GM19043 (cell line): ENCODE data around the gene GAGE12D.
"Not testable (repeated sequence)": the region's sequence is repeated elsewhere in the genome, so short reads cannot be mapped to it uniquely, and the experiment has no call there.

Experiments used
- ATAC-seq: cut with Tn5 transposase; IDR thresholded peaks from one replicate; pipeline ENCODE4 v1.9.1; 2021; ENCODE audit warnings: low read depth; ENCODE audit not compliant: unreplicated experiment

The GAGE12D gene, protein sequence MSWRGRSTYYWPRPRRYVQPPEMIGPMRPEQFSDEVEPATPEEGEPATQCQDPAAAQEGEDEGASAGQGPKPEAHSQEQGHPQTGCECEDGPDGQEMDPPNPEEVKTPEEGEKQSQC

DNA sequence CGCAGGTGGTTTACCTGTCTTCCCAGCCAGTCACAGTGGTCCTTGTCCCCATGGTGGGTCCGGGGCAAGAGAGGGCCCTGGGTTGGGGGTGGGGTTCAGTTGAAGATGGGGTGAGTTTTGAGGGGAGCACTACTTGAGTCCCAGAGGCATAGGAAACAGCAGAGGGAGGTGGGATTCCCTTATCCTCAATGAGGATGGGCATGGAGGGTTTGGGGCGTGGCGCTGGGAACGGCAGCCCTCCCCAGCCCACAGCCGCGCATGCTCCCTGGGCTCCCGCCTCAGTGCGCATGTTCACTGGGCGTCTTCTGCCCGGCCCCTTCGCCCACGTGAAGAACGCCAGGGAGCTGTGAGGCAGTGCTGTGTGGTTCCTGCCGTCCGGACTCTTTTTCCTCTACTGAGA lies at the start of gene GAGE12D:
GAGE12D (plus strand) TSS at position 301 of the 400 bp plus-strand sequence. CDS start 1,155 bp downstream, outside the sequence.
- ATAC-seq, result not testable (repeated sequence)

DNA sequence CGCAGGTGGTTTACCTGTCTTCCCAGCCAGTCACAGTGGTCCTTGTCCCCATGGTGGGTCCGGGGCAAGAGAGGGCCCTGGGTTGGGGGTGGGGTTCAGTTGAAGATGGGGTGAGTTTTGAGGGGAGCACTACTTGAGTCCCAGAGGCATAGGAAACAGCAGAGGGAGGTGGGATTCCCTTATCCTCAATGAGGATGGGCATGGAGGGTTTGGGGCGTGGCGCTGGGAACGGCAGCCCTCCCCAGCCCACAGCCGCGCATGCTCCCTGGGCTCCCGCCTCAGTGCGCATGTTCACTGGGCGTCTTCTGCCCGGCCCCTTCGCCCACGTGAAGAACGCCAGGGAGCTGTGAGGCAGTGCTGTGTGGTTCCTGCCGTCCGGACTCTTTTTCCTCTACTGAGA lies 9.7 kb upstream of the GAGE12D start, which contains the start of gene GAGE12C:
GAGE12C (plus strand) TSS at position 301 of the 400 bp plus-strand sequence. CDS start 1,155 bp downstream, outside the sequence.
- not testable (repeated sequence) for ATAC-seq

DNA sequence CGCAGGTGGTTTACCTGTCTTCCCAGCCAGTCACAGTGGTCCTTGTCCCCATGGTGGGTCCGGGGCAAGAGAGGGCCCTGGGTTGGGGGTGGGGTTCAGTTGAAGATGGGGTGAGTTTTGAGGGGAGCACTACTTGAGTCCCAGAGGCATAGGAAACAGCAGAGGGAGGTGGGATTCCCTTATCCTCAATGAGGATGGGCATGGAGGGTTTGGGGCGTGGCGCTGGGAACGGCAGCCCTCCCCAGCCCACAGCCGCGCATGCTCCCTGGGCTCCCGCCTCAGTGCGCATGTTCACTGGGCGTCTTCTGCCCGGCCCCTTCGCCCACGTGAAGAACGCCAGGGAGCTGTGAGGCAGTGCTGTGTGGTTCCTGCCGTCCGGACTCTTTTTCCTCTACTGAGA lies 9.5 kb downstream of the GAGE12D start, which contains the start of gene GAGE12E:
GAGE12E (plus strand) TSS at position 301 of the 400 bp plus-strand sequence. CDS start 1,155 bp downstream, outside the sequence.
- not testable (repeated sequence) for ATAC-seq

DNA sequence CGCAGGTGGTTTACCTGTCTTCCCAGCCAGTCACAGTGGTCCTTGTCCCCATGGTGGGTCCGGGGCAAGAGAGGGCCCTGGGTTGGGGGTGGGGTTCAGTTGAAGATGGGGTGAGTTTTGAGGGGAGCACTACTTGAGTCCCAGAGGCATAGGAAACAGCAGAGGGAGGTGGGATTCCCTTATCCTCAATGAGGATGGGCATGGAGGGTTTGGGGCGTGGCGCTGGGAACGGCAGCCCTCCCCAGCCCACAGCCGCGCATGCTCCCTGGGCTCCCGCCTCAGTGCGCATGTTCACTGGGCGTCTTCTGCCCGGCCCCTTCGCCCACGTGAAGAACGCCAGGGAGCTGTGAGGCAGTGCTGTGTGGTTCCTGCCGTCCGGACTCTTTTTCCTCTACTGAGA lies 19.0 kb downstream of the GAGE12D start, which contains the start of gene GAGE12F:
GAGE12F (plus strand) TSS at position 301 of the 400 bp plus-strand sequence. CDS start 1,155 bp downstream, outside the sequence.
- ATAC-seq, result not testable (repeated sequence)

DNA sequence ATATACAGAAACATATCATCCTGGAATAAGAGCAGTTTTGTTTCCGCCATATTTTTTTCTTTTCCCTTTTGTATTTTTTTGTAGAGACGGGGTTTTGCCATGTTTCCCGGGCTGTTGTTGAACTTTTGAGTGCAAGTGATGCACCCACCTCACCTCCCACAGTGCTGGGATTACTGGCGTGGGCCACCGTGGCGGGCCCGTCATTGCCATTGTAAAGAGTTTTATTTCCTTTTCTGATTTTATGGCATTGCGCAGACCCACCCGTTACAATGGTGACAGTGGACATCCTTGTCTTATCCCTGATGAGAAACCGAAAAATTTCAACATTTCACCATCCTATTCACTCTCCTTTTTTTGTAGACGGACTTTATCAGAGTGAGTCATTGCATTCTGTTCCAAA lies 27.2 kb downstream of the GAGE12D start:
- not testable (repeated sequence) for ATAC-seq

DNA sequence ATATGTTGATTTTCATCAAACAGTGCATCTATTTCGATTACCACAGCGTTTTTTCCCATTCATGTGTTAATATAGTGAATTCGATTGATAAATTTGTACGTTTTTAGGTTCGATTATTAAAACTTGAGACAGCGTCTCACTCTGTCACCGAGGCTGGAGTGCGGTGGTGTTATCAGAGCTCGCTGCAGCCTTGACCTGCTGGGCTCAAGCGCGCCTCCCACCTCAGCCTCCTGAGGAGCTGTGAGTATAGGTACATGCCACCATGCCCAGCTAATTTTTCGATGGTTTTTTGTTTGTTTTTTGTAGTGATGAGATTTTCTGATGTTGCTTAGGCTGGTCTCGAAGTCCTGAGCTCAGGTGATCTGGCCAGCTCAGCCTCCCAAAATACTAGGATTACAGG lies 27.6 kb downstream of the GAGE12D start:
- not testable (repeated sequence) for ATAC-seq

DNA sequence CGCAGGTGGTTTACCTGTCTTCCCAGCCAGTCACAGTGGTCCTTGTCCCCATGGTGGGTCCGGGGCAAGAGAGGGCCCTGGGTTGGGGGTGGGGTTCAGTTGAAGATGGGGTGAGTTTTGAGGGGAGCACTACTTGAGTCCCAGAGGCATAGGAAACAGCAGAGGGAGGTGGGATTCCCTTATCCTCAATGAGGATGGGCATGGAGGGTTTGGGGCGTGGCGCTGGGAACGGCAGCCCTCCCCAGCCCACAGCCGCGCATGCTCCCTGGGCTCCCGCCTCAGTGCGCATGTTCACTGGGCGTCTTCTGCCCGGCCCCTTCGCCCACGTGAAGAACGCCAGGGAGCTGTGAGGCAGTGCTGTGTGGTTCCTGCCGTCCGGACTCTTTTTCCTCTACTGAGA lies 28.6 kb downstream of the GAGE12D start, which contains the start of gene GAGE12G:
GAGE12G (plus strand) TSS at position 301 of the 400 bp plus-strand sequence. CDS start 1,155 bp downstream, outside the sequence.
- not testable (repeated sequence) for ATAC-seq

DNA sequence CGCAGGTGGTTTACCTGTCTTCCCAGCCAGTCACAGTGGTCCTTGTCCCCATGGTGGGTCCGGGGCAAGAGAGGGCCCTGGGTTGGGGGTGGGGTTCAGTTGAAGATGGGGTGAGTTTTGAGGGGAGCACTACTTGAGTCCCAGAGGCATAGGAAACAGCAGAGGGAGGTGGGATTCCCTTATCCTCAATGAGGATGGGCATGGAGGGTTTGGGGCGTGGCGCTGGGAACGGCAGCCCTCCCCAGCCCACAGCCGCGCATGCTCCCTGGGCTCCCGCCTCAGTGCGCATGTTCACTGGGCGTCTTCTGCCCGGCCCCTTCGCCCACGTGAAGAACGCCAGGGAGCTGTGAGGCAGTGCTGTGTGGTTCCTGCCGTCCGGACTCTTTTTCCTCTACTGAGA lies 38.1 kb downstream of the GAGE12D start, which contains the start of gene GAGE12H:
GAGE12H (plus strand) TSS at position 301 of the 400 bp plus-strand sequence. CDS start 1,155 bp downstream, outside the sequence.
- ATAC-seq, result not testable (repeated sequence)

DNA sequence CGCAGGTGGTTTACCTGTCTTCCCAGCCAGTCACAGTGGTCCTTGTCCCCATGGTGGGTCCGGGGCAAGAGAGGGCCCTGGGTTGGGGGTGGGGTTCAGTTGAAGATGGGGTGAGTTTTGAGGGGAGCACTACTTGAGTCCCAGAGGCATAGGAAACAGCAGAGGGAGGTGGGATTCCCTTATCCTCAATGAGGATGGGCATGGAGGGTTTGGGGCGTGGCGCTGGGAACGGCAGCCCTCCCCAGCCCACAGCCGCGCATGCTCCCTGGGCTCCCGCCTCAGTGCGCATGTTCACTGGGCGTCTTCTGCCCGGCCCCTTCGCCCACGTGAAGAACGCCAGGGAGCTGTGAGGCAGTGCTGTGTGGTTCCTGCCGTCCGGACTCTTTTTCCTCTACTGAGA lies 47.7 kb downstream of the GAGE12D start, which contains the start of gene GAGE2A:
GAGE2A (plus strand) TSS at position 301 of the 400 bp plus-strand sequence. CDS start 1,155 bp downstream, outside the sequence.
- not testable (repeated sequence) for ATAC-seq

DNA sequence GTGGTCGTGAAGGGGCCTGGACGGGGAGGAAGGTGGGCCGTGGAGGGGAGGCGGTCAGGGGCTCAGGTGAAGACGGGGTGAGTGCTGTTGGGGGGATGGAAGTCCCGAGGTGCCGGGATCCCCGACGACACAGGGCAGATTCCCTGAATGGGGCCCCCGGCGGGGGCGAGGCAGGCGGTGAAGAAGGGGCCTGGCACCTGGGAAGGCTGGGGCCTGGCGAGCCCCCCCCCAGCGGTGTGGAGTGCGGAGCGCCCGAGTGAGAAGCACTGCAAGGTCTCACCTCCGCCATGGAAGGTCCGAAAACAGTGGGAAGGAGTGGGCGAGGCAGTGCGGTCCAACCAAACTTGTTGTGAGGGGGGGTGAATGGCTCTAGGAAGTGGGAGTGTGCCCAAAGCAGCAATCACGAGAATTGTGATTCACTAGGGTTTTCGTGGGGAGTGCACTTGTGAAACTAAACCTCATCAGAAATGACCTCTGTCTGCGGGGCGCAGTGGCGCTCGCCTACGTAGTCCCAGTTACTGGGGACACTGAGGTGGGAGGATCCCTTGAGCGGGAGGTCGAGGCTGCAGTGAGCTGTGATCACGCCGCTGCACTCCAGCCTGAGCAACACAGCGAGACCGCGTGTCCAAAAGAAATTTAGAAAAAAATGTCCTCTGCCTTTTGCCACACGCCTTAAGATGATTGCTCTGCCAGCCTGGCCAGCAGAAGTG lies 48.4 kb downstream of the GAGE12D start:
- ATAC-seq, result not testable (repeated sequence)

DNA sequence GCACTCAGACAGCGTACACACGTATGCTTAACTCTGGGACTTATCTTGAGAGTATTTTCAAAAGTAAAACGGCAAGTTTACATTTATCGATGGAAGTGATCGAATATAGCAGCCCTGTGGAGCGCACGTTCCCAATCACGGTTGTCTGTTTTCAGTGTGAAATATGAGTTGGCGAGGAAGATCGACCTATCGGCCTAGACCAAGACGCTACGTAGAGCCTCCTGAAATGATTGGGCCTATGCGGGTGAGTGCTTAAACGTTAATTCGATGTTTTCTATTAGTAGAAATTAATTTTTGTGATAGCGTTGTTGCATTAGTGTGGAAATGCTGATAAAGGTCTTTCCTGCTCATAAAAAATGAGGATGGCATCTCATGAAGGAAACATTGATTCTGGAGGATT lies 49.0 kb downstream of the GAGE12D start:
- ATAC-seq, result not testable (repeated sequence)
